ENCODE results near the gene KLHL29. TPM values are rescaled to one million over a fixed set of nuclear protein-coding genes. Genes with fewer than 3 reads are reported as not detected.

Gene KLHL29
- total and polyA plus RNA-seq, 4 donors = 0.29 to 2.3 (median 0.68) TPM

DNA sequence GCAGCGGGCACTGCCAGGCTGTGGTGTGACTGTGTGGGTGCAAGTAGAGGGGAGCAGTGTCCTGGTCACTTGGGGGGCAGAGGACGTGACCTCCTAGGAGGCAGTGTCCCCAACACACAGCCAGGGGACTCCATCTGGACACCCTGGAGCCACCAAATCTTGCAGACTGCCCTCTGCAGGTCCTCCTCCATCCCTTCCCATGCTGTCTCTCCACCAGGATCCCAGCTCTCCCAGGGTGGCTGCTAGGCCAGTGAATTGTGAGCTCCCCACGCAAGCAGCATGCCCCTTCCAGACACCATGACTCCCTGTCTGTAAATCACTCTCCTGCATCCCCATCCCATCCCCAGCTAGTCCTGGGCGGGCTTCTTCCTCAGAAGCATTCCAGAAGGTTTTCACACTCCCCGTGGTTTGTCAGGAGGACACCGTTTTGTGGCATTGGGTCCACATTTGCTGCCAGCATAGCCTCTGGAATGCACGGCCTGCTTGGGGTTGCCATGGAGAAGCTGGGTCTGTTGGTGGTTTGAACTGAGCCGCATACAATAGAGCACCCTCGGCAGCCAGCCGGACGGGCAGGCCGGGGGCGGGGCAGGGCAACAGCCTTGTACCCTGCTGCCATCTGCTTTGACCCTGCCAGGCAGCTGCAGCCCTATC, 210.7 kb downstream of the KLHL29 start:
- TF ChIP-seq JUND (IDR thresholded peaks at IDR 0.05) (no peak), HNF4G (IDR thresholded peaks at IDR 0.05) (no peak), YY1 (IDR thresholded peaks at IDR 0.05) (no peak), FOXA2 (IDR thresholded peaks at IDR 0.05) (no peak), NR2F2 (IDR thresholded peaks at IDR 0.05) (no peak), RXRA (IDR thresholded peaks at IDR 0.05) (no peak), GABPA (IDR thresholded peaks at IDR 0.05 in 1 of 2, conservative IDR thresholded peaks at IDR 0.05 in 1 of 2) (no peak), SP1 (IDR thresholded peaks at IDR 0.05) (no peak), HNF4A (conservative IDR thresholded peaks at IDR 0.05) (no peak)
- TF ChIP-seq, protein P1, sequence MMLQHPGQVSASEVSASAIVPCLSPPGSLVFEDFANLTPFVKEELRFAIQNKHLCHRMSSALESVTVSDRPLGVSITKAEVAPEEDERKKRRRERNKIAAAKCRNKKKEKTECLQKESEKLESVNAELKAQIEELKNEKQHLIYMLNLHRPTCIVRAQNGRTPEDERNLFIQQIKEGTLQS (IDR thresholded peaks at IDR 0.05) = no peak
- TF ChIP-seq, protein P2, sequence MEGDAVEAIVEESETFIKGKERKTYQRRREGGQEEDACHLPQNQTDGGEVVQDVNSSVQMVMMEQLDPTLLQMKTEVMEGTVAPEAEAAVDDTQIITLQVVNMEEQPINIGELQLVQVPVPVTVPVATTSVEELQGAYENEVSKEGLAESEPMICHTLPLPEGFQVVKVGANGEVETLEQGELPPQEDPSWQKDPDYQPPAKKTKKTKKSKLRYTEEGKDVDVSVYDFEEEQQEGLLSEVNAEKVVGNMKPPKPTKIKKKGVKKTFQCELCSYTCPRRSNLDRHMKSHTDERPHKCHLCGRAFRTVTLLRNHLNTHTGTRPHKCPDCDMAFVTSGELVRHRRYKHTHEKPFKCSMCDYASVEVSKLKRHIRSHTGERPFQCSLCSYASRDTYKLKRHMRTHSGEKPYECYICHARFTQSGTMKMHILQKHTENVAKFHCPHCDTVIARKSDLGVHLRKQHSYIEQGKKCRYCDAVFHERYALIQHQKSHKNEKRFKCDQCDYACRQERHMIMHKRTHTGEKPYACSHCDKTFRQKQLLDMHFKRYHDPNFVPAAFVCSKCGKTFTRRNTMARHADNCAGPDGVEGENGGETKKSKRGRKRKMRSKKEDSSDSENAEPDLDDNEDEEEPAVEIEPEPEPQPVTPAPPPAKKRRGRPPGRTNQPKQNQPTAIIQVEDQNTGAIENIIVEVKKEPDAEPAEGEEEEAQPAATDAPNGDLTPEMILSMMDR (IDR thresholded peaks at IDR 0.05; ENCODE audit: low read depth, low read length, missing input control) = no peak
- no peak for DNase-seq (ENCODE audit: low spot score)
- H3K9ac ChIP-seq (ENCODE audit: low read depth in 1 of 2, low read length in 2 of 2) = no peak overlapping the region
- WGBS = 65% methylated on average over 13 of the region's 13 CpGs
- no peaks in the 10 kb centered on the region for H3K9me3 ChIP-seq (ENCODE audit: control insufficient read depth in 4 of 4, low read length in 3 of 4)
- no peaks in the 10 kb centered on the region for H3K27me3 ChIP-seq (ENCODE audit: control insufficient read depth in 4 of 4, insufficient read depth in 4 of 4, low read length in 3 of 4)
- no peaks in the 10 kb centered on the region for H3K4me1 ChIP-seq (ENCODE audit: control insufficient read depth in 4 of 4, insufficient read depth in 4 of 4, low read length in 3 of 4)
- no peaks in the 10 kb centered on the region for H3K36me3 ChIP-seq (ENCODE audit: control insufficient read depth in 4 of 4, insufficient read depth in 3 of 4, low read depth in 1 of 4, low read length in 3 of 4)
- no peak overlapping the region for H3K27ac ChIP-seq (ENCODE audit: low read depth in 1 of 2, low read length in 2 of 2)
- no peak overlapping the region for H3K4me3 ChIP-seq (ENCODE audit: low read depth in 1 of 3, low read length in 3 of 3)

DNA sequence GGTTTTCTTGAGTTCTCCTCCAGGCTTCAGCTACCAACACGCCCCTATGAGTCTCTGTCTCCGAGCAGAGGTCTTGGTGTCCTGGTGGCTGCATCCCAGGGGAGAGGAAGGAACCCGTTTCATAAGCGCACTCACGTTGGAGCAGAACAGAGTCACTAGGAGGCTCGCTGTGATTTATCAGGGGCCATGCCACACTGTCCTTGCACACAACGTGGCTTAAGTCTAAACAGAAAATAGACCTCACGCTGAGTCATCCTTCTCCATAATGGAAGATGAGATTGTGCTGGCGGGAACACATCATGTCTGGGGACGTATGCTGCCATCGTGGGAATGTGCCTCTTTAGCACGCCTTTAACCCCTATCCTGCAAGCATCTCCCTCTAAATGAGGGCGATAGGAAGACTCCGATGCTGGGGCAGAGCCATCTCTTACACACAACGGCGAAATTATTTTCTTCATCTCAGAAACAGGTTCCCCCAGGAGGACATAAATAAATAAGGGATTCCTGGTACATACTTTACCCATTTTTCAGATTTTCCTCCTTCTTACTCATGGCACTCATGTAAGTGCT, 211.4 kb downstream of the KLHL29 start:
- DNase-seq (ENCODE audit: low spot score) = no peak
- no peaks in the 10 kb centered on the region for H3K36me3 ChIP-seq (ENCODE audit: control insufficient read depth in 4 of 4, insufficient read depth in 3 of 4, low read depth in 1 of 4, low read length in 3 of 4)
- H3K27ac ChIP-seq (ENCODE audit: low read depth in 1 of 2, low read length in 2 of 2) = no peak overlapping the region
- H3K9me3 ChIP-seq (ENCODE audit: control insufficient read depth in 4 of 4, low read length in 3 of 4) = no peaks in the 10 kb centered on the region
- no peaks in the 10 kb centered on the region for H3K4me1 ChIP-seq (ENCODE audit: control insufficient read depth in 4 of 4, insufficient read depth in 4 of 4, low read length in 3 of 4)
- no peaks in the 10 kb centered on the region for H3K27me3 ChIP-seq (ENCODE audit: control insufficient read depth in 4 of 4, insufficient read depth in 4 of 4, low read length in 3 of 4)
- TF ChIP-seq JUND (IDR thresholded peaks at IDR 0.05) (no peak), FOXA1 (IDR thresholded peaks at IDR 0.05) (no peak), FOXA2 (IDR thresholded peaks at IDR 0.05) (no peak), HNF4G (IDR thresholded peaks at IDR 0.05) (no peak), SP1 (IDR thresholded peaks at IDR 0.05) (no peak), RAD21 (IDR thresholded peaks at IDR 0.05) (no peak), EGR1 (IDR thresholded peaks at IDR 0.05; ENCODE audit: low read depth in 2 of 2) (no peak), TAF1 (conservative IDR thresholded peaks at IDR 0.05) (no peak), GABPA (IDR thresholded peaks at IDR 0.05 in 1 of 2, conservative IDR thresholded peaks at IDR 0.05 in 1 of 2) (no peak), NR2F2 (IDR thresholded peaks at IDR 0.05) (no peak), RXRA (IDR thresholded peaks at IDR 0.05) (no peak), YY1 (IDR thresholded peaks at IDR 0.05) (no peak), HNF4A (conservative IDR thresholded peaks at IDR 0.05) (no peak)
- TF ChIP-seq, protein P3, sequence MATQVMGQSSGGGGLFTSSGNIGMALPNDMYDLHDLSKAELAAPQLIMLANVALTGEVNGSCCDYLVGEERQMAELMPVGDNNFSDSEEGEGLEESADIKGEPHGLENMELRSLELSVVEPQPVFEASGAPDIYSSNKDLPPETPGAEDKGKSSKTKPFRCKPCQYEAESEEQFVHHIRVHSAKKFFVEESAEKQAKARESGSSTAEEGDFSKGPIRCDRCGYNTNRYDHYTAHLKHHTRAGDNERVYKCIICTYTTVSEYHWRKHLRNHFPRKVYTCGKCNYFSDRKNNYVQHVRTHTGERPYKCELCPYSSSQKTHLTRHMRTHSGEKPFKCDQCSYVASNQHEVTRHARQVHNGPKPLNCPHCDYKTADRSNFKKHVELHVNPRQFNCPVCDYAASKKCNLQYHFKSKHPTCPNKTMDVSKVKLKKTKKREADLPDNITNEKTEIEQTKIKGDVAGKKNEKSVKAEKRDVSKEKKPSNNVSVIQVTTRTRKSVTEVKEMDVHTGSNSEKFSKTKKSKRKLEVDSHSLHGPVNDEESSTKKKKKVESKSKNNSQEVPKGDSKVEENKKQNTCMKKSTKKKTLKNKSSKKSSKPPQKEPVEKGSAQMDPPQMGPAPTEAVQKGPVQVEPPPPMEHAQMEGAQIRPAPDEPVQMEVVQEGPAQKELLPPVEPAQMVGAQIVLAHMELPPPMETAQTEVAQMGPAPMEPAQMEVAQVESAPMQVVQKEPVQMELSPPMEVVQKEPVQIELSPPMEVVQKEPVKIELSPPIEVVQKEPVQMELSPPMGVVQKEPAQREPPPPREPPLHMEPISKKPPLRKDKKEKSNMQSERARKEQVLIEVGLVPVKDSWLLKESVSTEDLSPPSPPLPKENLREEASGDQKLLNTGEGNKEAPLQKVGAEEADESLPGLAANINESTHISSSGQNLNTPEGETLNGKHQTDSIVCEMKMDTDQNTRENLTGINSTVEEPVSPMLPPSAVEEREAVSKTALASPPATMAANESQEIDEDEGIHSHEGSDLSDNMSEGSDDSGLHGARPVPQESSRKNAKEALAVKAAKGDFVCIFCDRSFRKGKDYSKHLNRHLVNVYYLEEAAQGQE (IDR thresholded peaks at IDR 0.05) = no peak
- TF ChIP-seq, protein P1 (IDR thresholded peaks at IDR 0.05) = no peak
- TF ChIP-seq, protein P4, sequence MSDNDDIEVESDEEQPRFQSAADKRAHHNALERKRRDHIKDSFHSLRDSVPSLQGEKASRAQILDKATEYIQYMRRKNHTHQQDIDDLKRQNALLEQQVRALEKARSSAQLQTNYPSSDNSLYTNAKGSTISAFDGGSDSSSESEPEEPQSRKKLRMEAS (IDR thresholded peaks at IDR 0.05) = no peak
- TF ChIP-seq, protein P2 (IDR thresholded peaks at IDR 0.05; ENCODE audit: low read depth, low read length, missing input control) = no peak
- TF ChIP-seq, protein P5, sequence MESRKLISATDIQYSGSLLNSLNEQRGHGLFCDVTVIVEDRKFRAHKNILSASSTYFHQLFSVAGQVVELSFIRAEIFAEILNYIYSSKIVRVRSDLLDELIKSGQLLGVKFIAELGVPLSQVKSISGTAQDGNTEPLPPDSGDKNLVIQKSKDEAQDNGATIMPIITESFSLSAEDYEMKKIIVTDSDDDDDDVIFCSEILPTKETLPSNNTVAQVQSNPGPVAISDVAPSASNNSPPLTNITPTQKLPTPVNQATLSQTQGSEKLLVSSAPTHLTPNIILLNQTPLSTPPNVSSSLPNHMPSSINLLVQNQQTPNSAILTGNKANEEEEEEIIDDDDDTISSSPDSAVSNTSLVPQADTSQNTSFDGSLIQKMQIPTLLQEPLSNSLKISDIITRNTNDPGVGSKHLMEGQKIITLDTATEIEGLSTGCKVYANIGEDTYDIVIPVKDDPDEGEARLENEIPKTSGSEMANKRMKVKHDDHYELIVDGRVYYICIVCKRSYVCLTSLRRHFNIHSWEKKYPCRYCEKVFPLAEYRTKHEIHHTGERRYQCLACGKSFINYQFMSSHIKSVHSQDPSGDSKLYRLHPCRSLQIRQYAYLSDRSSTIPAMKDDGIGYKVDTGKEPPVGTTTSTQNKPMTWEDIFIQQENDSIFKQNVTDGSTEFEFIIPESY (IDR thresholded peaks at IDR 0.05) = no peak
- WGBS = 85% methylated on average over 16 of the region's 16 CpGs
- H3K4me3 ChIP-seq (ENCODE audit: low read depth in 1 of 3, low read length in 3 of 3) = no peak overlapping the region
- H3K9ac ChIP-seq (ENCODE audit: low read depth in 1 of 2, low read length in 2 of 2) = no peak overlapping the region

Data from liver (tissue), 9 donors.